ENCODE data around the gene PTPRD. TPM values are rescaled to one million over a fixed set of nuclear protein-coding genes. Genes with fewer than 3 reads are reported as not detected.

Gene PTPRD
- polyA plus RNA-seq, 1 experiment: 0.39 TPM

- no peak overlapping the region for H3K4me3 ChIP-seq (ENCODE audit: low read depth, low read length)
- CTCF ChIA-PET: no interaction called here
- TF ChIP-seq CTCF (IDR thresholded peaks at IDR 0.05; ENCODE audit: insufficient read depth, low read depth, low read length): no peak
- no peak for DNase-seq (ENCODE audit: low read depth)
- no peaks in the 10 kb centered on the region for H3K27me3 ChIP-seq (ENCODE audit: control insufficient read depth, insufficient read depth, low read length)
- POLR2A ChIA-PET: no interaction called here
- no peaks in the 10 kb centered on the region for H3K36me3 ChIP-seq (ENCODE audit: control insufficient read depth, insufficient read depth, low read length)
Observed at GRCh38 chr9:9521033-9521779, 1091.6 kb downstream of the PTPRD start.

- POLR2A ChIA-PET: no interaction called here
- H3K27me3 ChIP-seq (ENCODE audit: control insufficient read depth, insufficient read depth, low read length): no peaks in the 10 kb centered on the region
- TF ChIP-seq CTCF (IDR thresholded peaks at IDR 0.05; ENCODE audit: insufficient read depth, low read depth, low read length): no peak
- DNase-seq (ENCODE audit: low read depth): no peak
- H3K4me3 ChIP-seq (ENCODE audit: low read depth, low read length): no peak overlapping the region
- CTCF ChIA-PET: no interaction called here
- H3K36me3 ChIP-seq (ENCODE audit: control insufficient read depth, insufficient read depth, low read length): no peaks in the 10 kb centered on the region
Observed at GRCh38 chr9:9504869-9505268, 1107.9 kb downstream of the PTPRD start.

GRCh38 chr9:9499546-9499945 lies 1113.3 kb downstream of the PTPRD start:
- no peak for DNase-seq (ENCODE audit: low read depth)
- Histone ChIP-seq H3K36me3 (ENCODE audit: control insufficient read depth, insufficient read depth, low read length) (no peaks in the 10 kb centered on the region), H3K27me3 (ENCODE audit: control insufficient read depth, insufficient read depth, low read length) (no peaks in the 10 kb centered on the region), H3K4me3 (ENCODE audit: low read depth, low read length) (no peak overlapping the region)
- ChIA-PET CTCF (no interaction called here), POLR2A (no interaction called here)
- no peak for TF ChIP-seq CTCF (IDR thresholded peaks at IDR 0.05; ENCODE audit: insufficient read depth, low read depth, low read length)

- Histone ChIP-seq H3K4me3 (ENCODE audit: low read depth, low read length) (no peak overlapping the region), H3K36me3 (ENCODE audit: control insufficient read depth, insufficient read depth, low read length) (no peaks in the 10 kb centered on the region), H3K27me3 (ENCODE audit: control insufficient read depth, insufficient read depth, low read length) (no peaks in the 10 kb centered on the region)
- no peak for DNase-seq (ENCODE audit: low read depth)
- ChIA-PET POLR2A (no interaction called here), CTCF (no interaction called here)
- no peak for TF ChIP-seq CTCF (IDR thresholded peaks at IDR 0.05; ENCODE audit: insufficient read depth, low read depth, low read length)
Observed at GRCh38 chr9:9498846-9499245, 1114.0 kb downstream of the PTPRD start.

GRCh38 chr9:9498128-9498527 lies 1114.7 kb downstream of the PTPRD start:
- CTCF ChIA-PET: no interaction called here
- Histone ChIP-seq H3K27me3 (ENCODE audit: control insufficient read depth, insufficient read depth, low read length) (no peaks in the 10 kb centered on the region), H3K36me3 (ENCODE audit: control insufficient read depth, insufficient read depth, low read length) (no peaks in the 10 kb centered on the region), H3K4me3 (ENCODE audit: low read depth, low read length) (no peak overlapping the region)
- POLR2A ChIA-PET: no interaction called here
- TF ChIP-seq CTCF (IDR thresholded peaks at IDR 0.05; ENCODE audit: insufficient read depth, low read depth, low read length): no peak
- no peak for DNase-seq (ENCODE audit: low read depth)
